GM21447 (cell line): ENCODE results near the gene SPIN4.
"Not testable (repeated sequence)": the region's sequence is repeated elsewhere in the genome, so short reads cannot be mapped to it uniquely, and the experiment has no call there.

ENCODE experiments used
- ATAC-seq: cut with Tn5 transposase; IDR thresholded peaks from one replicate; pipeline ENCODE4 v1.9.1; 2021; ENCODE audit not compliant: unreplicated experiment

SPIN4 gene

DNA sequence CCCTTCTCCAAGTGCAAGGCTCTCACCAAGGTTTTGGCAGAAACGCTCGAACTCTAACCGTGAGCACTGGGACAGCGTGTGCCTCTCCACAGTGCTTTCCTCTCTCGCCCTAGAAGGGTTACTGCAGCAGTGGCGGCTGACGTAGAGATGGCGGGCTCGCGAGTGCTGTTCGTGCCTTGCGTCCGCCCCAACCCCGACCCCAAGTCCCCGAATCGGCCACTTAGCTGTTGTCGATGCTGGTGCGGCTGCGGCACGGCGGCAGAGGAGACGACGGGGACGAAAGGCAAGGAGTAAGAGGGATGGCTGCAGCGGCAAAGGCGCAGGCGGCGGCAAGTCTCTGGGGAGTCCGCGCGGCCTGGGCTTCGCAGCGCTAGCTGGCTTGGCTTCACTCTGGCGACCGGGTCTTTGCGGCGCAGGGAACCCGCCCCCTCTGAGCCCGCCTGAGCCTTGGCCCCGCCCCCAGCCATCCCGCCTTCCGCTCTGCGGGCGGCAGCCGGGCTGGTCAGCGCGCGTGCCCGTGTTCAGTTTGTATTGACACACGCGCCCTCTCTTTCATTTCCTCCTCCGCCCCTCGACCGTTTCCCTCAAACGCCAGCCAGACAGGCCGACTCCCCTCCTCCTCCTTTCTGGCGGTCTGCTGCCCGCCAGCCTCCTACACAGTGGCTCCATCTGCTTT, at the start of gene SPIN4:
SPIN4 (minus strand) TSS at position 392 of the 676 bp plus-strand sequence. CDS start 513 bp downstream, outside the sequence.
- ATAC-seq: peak; percentile 87

GRCh38 chrX:63400340-63400739, 49.2 kb upstream of the SPIN4 start:
- ATAC-seq: no peak

DNA sequence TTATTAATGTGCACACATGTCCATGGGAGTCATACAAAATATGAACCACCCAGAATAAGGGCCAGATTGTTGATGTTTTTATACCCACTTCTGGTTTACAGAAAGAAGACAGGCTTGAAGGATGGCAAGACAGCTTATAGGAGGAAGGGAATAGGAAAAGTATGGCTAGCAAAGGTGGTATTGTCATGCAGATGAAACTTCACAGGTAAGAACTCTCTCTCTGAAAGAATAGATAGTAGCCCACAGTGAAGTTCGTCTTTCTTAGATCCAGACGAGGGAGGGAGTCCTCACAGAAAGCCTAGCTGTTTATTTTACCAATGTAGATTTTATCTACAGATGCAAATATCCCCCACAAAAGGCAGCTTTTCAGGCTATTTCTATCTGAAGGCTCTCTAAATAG, 43.7 kb upstream of the SPIN4 start:
- no peak for ATAC-seq

DNA sequence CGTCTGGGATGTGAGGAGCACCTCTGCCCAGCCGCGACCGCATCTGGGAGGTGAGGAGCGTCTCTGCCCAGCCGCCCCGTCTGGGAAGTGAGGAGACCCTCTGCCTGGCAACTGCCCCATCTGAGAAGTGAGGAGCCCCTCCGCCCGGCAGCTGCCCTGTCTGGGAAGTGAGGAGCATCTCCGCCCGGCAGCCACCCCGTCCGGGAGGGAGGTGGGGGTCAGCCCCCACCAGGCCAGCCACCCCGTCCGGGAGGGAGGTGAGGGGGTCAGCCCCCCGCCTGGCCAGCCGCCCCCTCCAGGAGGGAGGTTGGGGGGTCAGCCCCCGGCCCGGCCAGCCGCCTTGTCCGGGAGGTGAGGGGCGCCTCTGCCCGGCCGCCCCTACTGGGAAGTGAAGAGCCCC, 42.0 kb upstream of the SPIN4 start:
- ATAC-seq: not testable (repeated sequence)

GRCh38 chrX:63387411-63387810, 36.3 kb upstream of the SPIN4 start:
- ATAC-seq: no peak

GRCh38 chrX:63384263-63384662, 33.1 kb upstream of the SPIN4 start:
- ATAC-seq: not testable (repeated sequence)

DNA sequence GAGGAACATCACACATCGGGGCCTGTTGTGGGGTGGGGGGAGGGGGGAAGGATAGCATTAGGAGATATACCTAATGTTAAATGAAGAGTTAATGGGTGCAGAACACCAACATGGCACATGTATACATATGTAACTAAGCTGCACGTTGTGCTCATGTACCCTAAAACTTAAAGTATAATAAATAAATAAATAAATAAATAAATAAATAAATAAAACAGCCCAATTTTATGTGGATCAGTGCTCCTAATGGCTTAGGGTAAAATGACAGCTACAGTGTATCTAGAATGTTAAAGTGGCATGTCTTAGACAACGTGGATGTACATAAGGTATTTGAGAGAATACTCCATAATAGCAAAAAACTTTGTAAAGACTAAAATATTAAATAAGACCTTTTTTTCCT, 21.9 kb upstream of the SPIN4 start:
- ATAC-seq: not testable (repeated sequence)

DNA sequence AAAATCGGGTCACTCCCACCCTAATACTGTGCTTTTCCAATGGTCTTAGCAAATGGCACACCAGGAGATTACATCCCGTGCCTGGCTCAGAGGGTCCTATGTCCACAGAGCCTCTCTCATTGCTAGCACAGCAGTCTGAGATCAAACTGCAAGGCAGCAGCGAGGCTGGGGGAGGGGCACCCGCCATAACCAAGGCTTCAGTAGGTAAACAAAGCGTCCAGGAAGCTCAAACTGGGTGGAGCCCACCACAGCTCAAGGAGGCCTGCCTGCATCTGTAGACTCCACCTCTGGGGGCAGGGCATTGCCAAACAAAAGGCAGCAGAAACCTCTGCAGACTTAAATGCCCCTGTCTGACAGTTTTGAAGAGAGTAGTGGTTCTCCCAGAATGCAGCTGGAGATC, 16.6 kb upstream of the SPIN4 start:
- not testable (repeated sequence) for ATAC-seq

- ATAC-seq: no peak
Measured at GRCh38 chrX:63363788-63364187, 12.7 kb upstream of the SPIN4 start.

DNA sequence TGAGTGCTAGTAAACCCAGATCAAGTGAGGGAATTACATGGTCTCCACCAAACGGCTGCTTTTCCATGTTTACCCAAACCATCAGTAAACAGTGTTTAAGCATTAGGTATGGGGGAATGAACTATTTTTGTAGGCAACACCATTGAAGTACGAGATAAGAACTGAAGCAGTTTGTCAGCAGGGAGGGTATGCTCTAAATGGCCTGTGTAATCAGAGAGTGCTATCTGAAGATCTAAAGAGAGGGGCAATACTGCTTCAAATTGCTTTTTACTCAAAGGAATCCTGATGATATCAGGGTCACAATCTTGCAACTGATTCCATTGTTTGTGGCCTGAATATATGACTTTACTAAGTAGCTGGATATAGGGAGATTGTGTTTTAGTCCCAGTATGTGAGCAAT, 10.4 kb upstream of the SPIN4 start:
- ATAC-seq: no peak

GRCh38 chrX:63354484-63354883, 3.4 kb upstream of the SPIN4 start:
- ATAC-seq: no peak

- peak; percentile 45 for ATAC-seq
Measured at GRCh38 chrX:63350465-63350877, 661 bp downstream of the SPIN4 start.

- no peak for ATAC-seq
Measured at GRCh38 chrX:63349307-63349706, 1.8 kb downstream of the SPIN4 start.

DNA sequence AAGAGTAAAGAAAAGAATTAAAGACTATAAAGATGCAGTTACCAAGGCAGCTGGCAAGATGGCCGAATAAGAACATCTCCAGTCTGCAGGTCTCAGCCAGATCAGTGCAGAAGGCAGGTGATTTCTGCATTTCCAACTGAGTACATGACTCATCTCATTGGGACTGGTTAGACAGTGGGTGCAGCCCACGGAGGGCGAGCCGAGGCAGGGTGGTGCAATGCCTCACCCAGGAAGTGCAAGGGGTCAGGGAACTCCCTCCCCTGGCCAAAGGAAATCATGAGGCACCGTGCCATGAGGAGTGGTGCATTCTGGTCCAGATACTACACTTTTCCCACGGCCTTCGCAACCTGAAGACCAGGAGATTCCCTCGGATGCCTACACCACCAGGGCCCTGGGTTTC, 20.5 kb downstream of the SPIN4 start:
- ATAC-seq: no peak

GRCh38 chrX:63327788-63328187, 23.3 kb downstream of the SPIN4 start:
- no peak for ATAC-seq

- ATAC-seq: no peak
Measured at GRCh38 chrX:63299596-63299995, 51.5 kb downstream of the SPIN4 start.
